OCI-M2 (cell line): Measurements from ENCODE around the gene SELPLG.
"Not testable (repeated sequence)": the region's sequence is repeated elsewhere in the genome, so short reads cannot be mapped to it uniquely, and the experiment has no call there.

ENCODE experiments used
- DNase-seq: peaks from one replicate; lab custom pipeline; 2025; ENCODE audit not compliant: unreplicated experiment; lab: John Stamatoyannopoulos, UW

Gene SELPLG

DNA sequence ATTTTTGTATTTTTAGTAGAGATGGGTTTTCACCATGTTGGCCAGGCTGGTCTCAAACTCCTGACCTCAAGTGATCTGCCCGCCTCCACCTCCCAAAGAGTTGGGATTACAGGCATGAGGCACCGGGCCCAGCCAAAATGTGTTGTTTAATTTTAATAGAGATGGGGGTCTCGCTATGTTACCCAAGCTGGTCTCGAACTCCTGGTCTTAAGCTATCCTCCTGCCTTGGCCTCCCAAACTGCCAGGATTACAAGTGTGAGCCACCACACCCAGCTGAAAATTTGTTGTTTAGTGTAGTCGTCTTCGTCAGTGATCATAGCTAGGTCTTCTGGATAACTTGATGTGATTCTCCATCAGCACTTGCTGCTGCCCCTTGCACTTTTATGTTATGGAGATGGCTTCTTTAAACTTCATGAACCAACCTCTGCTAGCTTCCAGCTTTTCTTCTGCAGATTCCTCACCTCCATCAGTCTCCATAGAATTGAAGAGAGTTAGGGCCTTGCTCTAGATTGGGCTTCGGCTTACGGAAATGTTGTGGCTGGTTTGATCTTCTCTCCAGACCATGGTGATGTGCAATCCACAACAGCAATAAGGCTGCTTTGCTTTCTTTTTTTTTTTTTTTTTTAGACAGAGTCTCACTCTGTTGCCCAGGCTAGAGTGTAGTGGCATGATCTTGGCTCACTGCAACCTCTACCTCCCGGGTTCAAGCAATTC, 58.3 kb downstream of the SELPLG start:
- DNase-seq = no peak

DNA sequence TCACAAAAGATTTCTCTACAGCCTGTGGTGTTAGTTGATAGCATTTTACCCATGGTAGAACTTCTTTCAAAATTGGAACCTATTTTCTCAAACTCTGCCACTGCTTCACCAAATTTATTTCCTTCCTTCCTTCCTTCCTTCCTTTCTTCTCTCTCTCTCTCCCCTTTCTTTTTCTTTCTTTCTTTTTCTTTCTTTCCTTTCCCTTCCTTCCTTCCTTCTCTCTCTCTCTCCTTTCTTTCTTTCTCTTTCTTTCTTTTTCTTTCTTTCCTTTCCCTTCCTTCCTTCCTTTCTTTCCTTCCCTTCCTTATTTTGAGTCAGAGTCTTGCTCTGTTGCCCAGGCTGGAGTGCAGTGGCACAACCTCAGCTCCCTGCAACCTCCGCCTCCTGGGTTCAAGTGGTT, 59.4 kb downstream of the SELPLG start:
- not testable (repeated sequence) for DNase-seq

- no peak for DNase-seq
Measured at GRCh38 chr12:108573317-108573716, 60.4 kb downstream of the SELPLG start.

GRCh38 chr12:108572166-108572790, 61.4 kb downstream of the SELPLG start:
- no peak for DNase-seq
